CD4-positive, alpha-beta T cell treated with Interleukin-1 beta for 1 hour (primary cell): ENCODE data around the gene PTPRE.

Experiments
- DNase-seq, 2 donors: peaks; one replicate each; pipeline ENCODE4 v3.0.0-alpha.2; 2020 to 2022

The PTPRE gene

DNA sequence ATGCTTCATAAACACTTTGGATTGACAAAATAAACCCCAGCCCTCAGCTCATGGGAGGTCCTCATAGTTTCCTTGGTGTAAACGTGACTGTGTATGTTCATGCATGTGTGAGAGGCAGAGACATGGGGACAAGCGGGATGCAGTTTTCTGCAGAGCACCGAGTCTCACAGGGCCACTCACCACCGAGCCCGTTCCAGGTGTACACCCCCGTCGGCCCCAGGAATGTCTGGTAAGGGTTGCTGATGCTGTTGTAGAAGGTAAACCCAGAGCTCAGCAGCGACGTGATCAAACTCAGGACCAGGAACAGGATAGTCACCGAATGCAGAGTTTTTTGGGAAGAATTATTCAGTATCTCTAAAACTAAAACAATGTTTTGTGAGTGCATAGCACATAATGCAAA, 23.4 kb upstream of the PTPRE start:
- DNase-seq = no peak

GRCh38 chr10:127884501-127884900, 22.4 kb upstream of the PTPRE start:
- DNase-seq = no peak

DNA sequence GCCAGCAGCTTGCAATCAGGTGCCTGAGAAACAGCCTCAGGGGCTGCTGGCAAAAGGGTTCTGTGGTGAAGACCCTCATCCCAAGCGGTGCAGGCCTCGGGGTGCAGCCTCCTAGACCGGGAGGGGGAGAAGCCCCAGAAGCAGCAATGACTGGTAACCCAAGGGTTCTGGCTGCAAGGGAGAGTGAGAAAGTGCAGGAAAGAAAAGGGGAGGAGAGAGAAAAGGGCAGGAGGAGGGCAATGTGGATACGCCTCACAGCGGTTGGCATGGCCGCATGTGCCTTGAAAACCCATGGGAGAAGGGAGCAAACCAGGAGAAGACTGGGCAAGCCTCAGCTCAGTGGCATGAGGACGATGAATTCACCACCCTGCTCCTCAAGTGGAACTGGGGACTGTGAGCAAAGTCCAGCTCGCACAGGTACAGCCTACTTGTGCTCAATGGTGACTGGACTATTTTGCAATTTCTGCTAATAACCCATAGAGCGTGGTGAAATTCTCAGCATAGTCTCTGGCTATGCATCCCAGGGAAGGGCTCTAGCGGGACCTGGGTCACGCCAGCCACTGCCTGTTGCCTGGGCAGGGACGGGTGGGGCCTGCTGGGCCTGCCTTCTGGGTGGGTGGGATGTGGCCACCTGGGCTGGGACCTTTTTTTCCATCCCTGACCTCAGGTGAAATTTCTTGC, 20.4 kb upstream of the PTPRE start:
- DNase-seq = no peak

GRCh38 chr10:127887541-127888415, 19.1 kb upstream of the PTPRE start:
- DNase-seq = no peak

- DNase-seq = no peak
These were observed 18.2 kb upstream of the PTPRE start for GRCh38 chr10:127888521-127889312.

GRCh38 chr10:127889605-127890195, 17.2 kb upstream of the PTPRE start:
- no peak for DNase-seq

GRCh38 chr10:127890216-127890615, 16.7 kb upstream of the PTPRE start:
- no peak for DNase-seq

DNA sequence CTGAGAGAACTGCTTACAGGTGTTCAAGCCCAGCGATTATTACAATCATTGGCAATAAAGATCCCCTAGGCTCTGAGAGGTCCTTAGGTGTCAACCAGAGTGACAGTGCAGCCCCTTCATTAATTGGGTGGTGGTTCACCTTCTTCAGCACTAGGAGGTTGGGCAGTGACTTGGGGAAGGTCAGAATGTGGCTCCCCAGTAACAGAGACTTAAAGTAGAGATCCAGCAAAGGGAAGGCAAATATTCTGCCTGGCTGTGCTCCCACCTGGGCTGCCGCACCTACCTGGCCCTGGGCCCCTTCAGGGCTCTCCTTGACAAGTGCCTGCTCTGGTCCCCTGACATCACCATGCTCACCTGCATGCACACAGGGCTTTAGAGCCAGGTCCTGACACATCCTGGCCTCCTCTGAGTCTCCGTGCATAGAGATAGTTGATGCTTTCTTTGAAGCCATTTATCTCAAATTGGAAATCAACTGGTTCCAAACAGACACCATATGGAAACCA, 16.0 kb upstream of the PTPRE start:
- no peak for DNase-seq

DNA sequence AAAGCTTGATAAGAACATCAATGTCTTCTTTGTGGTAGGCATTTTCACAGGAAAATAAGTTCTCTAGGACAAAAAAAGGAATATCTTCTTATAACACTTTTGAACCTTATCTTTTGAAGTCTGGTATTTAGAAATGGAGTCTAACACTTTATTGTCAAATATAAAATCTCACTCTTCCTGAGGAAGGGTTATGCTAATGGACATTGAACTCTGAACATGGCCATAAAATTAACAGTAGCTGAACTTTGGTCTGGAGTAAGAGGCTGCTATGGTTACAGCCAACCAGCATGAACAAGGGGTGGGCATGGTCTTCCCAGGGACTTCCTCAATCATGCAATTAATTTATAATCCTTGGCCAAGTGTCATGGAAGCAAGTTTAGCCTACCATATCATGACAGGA, 14.2 kb upstream of the PTPRE start, which contains the start of gene CLRN3:
CLRN3 (minus strand) TSS at position 199 of the 400 bp plus-strand sequence; CDS start at position 42, 157 bp downstream.
- no peak for DNase-seq

DNA sequence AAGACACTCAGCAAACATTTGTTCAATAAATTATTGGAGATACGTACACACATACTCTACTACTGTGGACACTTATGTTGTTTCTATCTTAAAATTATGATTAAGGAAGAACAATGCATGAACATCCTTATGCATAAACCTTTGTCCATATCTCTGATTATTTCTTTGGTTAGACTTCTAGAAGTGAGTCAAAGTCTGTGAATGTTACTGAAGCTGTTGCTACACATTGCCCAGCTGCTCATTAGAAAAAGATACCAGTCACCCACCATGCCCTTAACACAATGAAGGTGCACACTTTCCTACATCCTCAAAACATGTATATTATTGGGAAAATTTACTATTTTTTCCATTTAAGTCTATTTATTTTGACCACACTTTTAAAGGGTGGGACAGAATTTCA, 12.8 kb upstream of the PTPRE start:
- DNase-seq = no peak

DNA sequence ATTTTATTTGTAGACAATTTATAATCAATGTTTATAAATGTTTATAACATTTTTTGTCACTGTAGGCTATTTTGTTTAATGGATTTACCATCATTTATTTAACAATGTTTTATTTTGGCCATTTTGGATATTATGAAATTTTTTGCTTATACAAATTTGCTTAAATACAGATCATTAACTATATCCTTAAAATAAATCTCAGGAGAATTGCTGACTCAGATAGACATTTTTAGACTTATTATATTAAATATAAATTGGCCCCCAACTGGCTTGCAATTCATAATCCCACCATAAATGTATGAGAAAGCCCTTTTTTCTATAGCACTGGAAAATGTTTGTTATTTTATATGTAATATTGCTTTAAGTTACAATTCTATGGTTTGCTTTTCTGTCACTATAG, 10.3 kb upstream of the PTPRE start:
- no peak for DNase-seq

DNA sequence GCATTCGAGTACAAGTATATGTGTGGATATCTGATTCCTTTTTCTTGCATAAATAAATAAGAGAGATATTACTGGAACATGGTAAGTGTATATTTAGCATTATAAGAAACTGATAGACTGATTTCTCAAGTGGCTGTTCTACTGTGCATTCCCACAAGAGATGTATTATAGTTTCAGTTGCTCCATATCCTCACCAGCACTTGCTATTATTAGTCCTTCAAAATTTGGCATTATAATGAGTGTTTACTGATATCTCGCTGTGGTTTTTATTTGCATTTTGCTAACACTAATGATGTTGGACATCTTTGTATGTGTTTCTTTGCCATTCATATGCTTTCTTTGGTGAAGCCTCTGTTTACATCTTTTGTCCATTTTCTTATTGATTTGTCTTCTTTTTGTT, 9.7 kb upstream of the PTPRE start:
- DNase-seq = no peak

- peak in 1 of 2 donors; percentile 35 for DNase-seq
These were observed 7.0 kb upstream of the PTPRE start for GRCh38 chr10:127899766-127900387.

DNA sequence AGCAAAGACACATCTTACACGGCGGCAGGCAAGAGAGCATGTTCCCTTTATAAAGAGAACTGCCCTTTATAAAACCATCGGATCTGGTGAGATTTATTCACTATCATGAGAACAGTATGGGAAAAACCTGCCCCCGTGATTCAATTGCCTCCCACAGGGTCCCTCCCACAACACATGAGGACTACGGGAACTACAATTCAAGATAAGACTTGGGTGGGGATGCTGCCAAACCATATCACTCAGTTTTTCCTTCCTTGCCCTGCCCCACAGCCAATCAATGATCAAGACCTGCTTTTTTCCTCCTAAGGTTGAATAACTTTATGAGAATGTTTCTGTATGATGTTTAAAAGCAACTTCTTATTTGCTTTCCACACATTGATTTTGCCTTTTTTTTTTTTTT, 3.1 kb upstream of the PTPRE start:
- DNase-seq = no peak

- DNase-seq = no peak
These were observed 2.4 kb upstream of the PTPRE start for GRCh38 chr10:127904311-127905000.

GRCh38 chr10:127905001-127905847, 1.7 kb upstream of the PTPRE start:
- no peak for DNase-seq

GRCh38 chr10:127905848-127906261, 1.0 kb upstream of the PTPRE start:
- no peak for DNase-seq

DNA sequence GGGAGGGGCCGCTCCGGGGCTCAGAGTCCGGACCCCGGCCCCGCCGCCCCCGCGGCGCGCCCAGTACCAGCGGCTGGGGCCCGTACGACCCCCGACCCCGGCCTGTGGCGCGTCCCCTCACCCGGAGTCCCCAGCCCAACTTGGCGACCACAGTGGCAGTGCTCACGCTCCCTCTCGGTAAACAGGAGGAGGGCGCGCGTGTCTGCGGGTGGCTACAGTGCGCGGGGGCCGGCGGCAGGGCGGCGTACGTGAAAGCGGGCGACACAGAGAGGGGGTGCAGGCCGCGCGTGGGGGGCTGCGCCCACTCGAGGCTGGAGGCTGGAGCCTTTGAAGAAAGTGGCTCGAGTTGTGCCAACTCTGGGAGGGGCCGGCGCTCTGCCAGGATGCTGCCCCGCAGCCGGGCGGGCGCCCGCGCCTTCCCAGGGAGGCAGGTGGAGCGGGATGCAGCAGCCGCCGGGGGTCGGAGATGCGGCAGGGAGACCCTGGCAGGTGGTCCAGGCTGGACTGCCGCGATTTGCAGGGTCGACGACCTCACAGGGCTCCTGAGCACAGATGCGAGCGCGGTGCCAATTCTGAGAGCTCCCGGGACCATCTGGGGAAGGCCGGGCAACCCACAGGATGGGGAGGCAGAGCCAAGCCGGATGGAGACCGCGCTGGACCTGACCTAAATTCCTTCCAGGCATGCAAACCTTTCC, 655 bp downstream of the PTPRE start:
- peak in 1 of 2 donors; percentile 2 for DNase-seq

GRCh38 chr10:127908106-127908958, 1.4 kb downstream of the PTPRE start:
- no peak for DNase-seq
